ENCODE data around the gene CORO1C. TPM values are rescaled to one million over a fixed set of nuclear protein-coding genes. Genes with fewer than 3 reads are reported as not detected.
A peak's percentile ranks its signal among the peaks of the same experiment; 100 is the strongest.
"Not testable (repeated sequence)": the region's sequence is repeated elsewhere in the genome, so short reads cannot be mapped to it uniquely, and the experiment has no call there.

CORO1C gene
- total RNA-seq, 1 donor from 2014 or later: 81.5 TPM

- H3K27ac Mint-ChIP-seq: no peak overlapping the region
- H3K9me3 Mint-ChIP-seq: peaks cover 12% of the 10 kb centered on the region
- no peak overlapping the region for H3K4me3 Mint-ChIP-seq (ENCODE audit: low read depth)
- peaks cover 69% of the 10 kb centered on the region for H3K36me3 Mint-ChIP-seq (ENCODE audit: low read depth)
- H3K4me1 Mint-ChIP-seq (ENCODE audit: low read depth): peaks cover 32% of the 10 kb centered on the region
- no peaks in the 10 kb centered on the region for H3K27me3 Mint-ChIP-seq (ENCODE audit: low read depth)
- no peak for DNase-seq (ENCODE audit: low spot score)
- intact Hi-C loops (cut with micrococcal nuclease): no loop called here
Measured at GRCh38 chr12:108619369-108620160, 111.8 kb downstream of the CORO1C start.

DNA sequence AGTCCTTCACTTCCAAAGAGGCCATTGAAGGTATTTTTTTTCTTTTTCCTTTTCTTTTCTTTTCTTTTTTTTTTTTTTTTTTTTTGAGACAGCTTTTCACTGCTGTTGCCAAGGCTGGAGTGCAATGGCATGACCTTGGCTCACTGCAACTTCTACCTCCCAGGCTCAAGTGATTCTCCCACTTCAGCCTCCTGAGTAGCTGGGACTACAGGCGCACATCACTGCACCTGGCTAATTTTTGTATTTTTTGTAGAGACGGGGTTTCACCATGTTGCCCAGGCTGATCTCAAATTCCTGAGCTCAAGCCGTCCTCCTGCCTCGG, 112.4 kb downstream of the CORO1C start:
- not testable (repeated sequence) for H3K27me3 Mint-ChIP-seq (ENCODE audit: low read depth); H3K27ac Mint-ChIP-seq; DNase-seq (ENCODE audit: low spot score); H3K4me3 Mint-ChIP-seq (ENCODE audit: low read depth)
- peaks cover 63% of the 10 kb centered on the region for H3K36me3 Mint-ChIP-seq (ENCODE audit: low read depth)
- peaks cover 12% of the 10 kb centered on the region for H3K9me3 Mint-ChIP-seq
- intact Hi-C loops (cut with micrococcal nuclease): loop anchor here (1.0 kb wide), 2 partner anchors 9 to 56 kb away; no protein-coding TSS in a partner anchor
- peaks cover 30% of the 10 kb centered on the region for H3K4me1 Mint-ChIP-seq (ENCODE audit: low read depth)

DNA sequence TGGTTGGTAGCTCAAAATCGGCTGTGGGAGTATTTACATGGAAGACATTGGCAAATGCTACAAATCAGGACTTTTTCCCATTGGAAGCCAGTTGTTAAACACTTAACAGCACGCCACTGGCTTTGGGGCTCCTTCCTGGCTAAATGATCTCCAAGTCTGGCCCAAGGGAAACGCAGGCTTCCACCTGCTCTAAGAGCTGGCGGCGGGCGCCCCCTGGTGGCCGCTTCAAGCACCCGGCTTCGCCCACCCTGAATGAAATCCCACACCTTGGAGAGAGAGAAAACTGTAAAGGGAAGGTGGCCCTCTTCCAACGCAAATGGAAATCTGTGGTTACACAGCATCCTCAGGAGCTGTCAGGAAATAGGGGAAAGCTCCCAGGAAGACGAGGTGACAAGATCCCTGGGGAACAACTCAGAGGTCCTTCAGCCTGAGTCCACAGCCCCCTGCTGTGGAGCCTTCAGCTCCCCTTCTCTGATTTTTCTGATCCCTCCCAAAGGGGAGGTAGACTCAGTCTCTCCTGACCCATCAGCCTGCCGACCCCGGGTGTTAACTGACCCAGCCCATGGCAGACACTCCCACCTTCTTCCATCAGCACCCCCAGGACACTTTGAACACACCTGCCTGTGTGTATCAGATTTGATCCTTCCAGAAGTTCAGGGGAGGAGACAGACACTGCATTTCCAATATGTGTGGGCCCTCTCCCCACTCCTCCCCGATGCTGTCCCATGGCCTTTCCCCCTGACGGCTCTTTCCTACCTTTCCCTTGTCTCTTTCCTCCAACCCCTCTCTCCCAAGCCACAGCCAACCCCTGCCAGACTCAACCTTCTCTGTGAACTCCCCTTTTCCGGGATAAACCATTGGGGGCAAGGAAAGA, 113.0 kb downstream of the CORO1C start:
- intact Hi-C loops (cut with micrococcal nuclease): loop anchor here (1.0 kb wide), 2 partner anchors 10 to 55 kb away; no protein-coding TSS in a partner anchor
- no peaks in the 10 kb centered on the region for H3K27me3 Mint-ChIP-seq (ENCODE audit: low read depth)
- no peak overlapping the region for H3K4me3 Mint-ChIP-seq (ENCODE audit: low read depth)
- peaks cover 12% of the 10 kb centered on the region for H3K9me3 Mint-ChIP-seq
- H3K36me3 Mint-ChIP-seq (ENCODE audit: low read depth): peaks cover 57% of the 10 kb centered on the region
- DNase-seq (ENCODE audit: low spot score): peak; percentile 60
- peaks cover 30% of the 10 kb centered on the region for H3K4me1 Mint-ChIP-seq (ENCODE audit: low read depth)
- H3K27ac Mint-ChIP-seq: peak overlapping the region; percentile 43

- peaks cover 46% of the 10 kb centered on the region for H3K36me3 Mint-ChIP-seq (ENCODE audit: low read depth)
- peaks cover 12% of the 10 kb centered on the region for H3K9me3 Mint-ChIP-seq
- H3K27me3 Mint-ChIP-seq (ENCODE audit: low read depth): no peaks in the 10 kb centered on the region
- peaks cover 26% of the 10 kb centered on the region for H3K4me1 Mint-ChIP-seq (ENCODE audit: low read depth)
- DNase-seq (ENCODE audit: low spot score): peak; percentile 41
- intact Hi-C loops (cut with micrococcal nuclease): loop anchor here (1.0 kb wide), 2 partner anchors 18 to 48 kb away; no protein-coding TSS in a partner anchor
- peak overlapping the region; percentile 90 for H3K27ac Mint-ChIP-seq
- peak overlapping the region; percentile 4 for H3K4me3 Mint-ChIP-seq (ENCODE audit: low read depth)
Measured at GRCh38 chr12:108616941-108617858, 114.1 kb downstream of the CORO1C start.

DNA sequence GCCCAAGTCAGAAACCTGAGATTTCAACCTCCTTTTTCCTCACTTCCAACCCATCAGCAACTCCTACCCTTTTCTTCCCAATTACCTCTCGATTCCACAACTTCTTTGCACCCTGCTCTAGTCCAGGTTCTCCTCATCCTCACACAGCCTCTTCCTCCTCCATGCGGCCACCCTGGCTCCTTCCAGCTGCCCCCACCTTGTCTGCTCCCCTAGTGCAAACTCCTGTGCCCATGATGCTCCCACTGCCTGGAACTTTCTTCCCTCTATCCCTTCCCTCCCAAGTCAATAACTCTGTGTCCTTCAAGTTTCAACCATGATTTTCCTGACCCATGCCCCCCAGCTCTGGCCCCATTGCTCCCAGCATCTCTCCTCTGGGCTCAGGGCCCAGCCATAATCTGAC, 115.0 kb downstream of the CORO1C start:
- Mint-ChIP-seq H3K27me3 (ENCODE audit: low read depth) (peaks cover 3% of the 10 kb centered on the region), H3K4me3 (ENCODE audit: low read depth) (peak overlapping the region; percentile 4), H3K9me3 (peaks cover 12% of the 10 kb centered on the region), H3K36me3 (ENCODE audit: low read depth) (peaks cover 38% of the 10 kb centered on the region), H3K27ac (peak overlapping the region; percentile 90), H3K4me1 (ENCODE audit: low read depth) (peaks cover 34% of the 10 kb centered on the region)
- no peak for DNase-seq (ENCODE audit: low spot score)
- intact Hi-C loops (cut with micrococcal nuclease): no loop called here

GRCh38 chr12:108615918-108616317, 115.4 kb downstream of the CORO1C start:
- H3K4me3 Mint-ChIP-seq (ENCODE audit: low read depth): no peak overlapping the region
- H3K27me3 Mint-ChIP-seq (ENCODE audit: low read depth): peaks cover 3% of the 10 kb centered on the region
- H3K9me3 Mint-ChIP-seq: peaks cover 12% of the 10 kb centered on the region
- intact Hi-C loops (cut with micrococcal nuclease): no loop called here
- H3K36me3 Mint-ChIP-seq (ENCODE audit: low read depth): peaks cover 34% of the 10 kb centered on the region
- H3K4me1 Mint-ChIP-seq (ENCODE audit: low read depth): peaks cover 34% of the 10 kb centered on the region
- peak overlapping the region; percentile 90 for H3K27ac Mint-ChIP-seq
- DNase-seq (ENCODE audit: low spot score): no peak

DNA sequence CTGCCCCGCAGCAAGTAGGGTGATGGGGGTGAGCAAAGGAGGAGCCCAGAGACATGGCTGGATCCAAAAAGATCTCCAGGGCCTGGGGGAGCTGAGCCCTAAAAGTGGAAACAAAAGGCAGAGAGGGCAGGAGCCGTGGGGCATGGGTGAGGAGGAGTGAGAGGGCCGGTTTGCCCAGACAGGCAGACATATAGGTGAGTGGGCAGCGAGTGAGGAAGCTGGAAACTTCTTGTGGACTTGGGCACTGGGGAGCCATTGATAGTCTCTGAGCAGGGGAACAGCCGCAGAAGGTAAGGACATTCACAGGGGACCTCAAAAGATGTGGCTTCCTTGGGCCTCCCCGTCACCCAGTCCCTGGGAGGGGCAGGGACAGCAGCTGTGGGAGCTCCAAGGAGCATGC, 116.7 kb downstream of the CORO1C start:
- Mint-ChIP-seq H3K4me1 (ENCODE audit: low read depth) (peaks cover 34% of the 10 kb centered on the region), H3K4me3 (ENCODE audit: low read depth) (no peak overlapping the region), H3K36me3 (ENCODE audit: low read depth) (peaks cover 29% of the 10 kb centered on the region), H3K27ac (no peak overlapping the region), H3K9me3 (peaks cover 12% of the 10 kb centered on the region), H3K27me3 (ENCODE audit: low read depth) (peaks cover 7% of the 10 kb centered on the region)
- no peak for DNase-seq (ENCODE audit: low spot score)
- intact Hi-C loops (cut with micrococcal nuclease): no loop called here

DNA sequence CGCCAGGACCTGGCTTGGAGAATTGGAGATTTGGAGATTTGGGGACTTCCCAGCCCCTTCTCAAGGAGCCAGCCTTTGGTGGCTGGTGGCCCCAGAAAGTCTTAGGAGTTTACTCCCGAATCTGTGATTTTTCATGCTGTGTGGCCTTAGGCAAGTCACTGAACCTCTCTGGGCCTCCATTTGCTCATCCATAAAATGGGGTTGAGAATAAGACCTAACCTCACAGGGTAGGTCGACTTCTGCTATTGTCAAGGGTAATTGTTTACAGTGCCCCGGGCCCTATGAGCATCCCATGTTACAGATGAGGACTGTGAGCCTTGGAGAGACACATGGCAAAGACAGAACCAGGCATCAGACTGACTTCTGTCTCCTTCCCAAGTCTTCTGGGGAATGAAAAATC, 117.3 kb downstream of the CORO1C start:
- Mint-ChIP-seq H3K27ac (no peak overlapping the region), H3K36me3 (ENCODE audit: low read depth) (peaks cover 23% of the 10 kb centered on the region), H3K4me1 (ENCODE audit: low read depth) (peaks cover 34% of the 10 kb centered on the region), H3K9me3 (peaks cover 12% of the 10 kb centered on the region), H3K4me3 (ENCODE audit: low read depth) (no peak overlapping the region), H3K27me3 (ENCODE audit: low read depth) (peaks cover 7% of the 10 kb centered on the region)
- intact Hi-C loops (cut with micrococcal nuclease): no loop called here
- DNase-seq (ENCODE audit: low spot score): no peak

GRCh38 chr12:108613548-108613947, 117.8 kb downstream of the CORO1C start:
- Mint-ChIP-seq H3K4me3 (ENCODE audit: low read depth) (no peak overlapping the region), H3K27ac (no peak overlapping the region), H3K36me3 (ENCODE audit: low read depth) (peaks cover 22% of the 10 kb centered on the region), H3K4me1 (ENCODE audit: low read depth) (peaks cover 32% of the 10 kb centered on the region), H3K9me3 (peaks cover 12% of the 10 kb centered on the region), H3K27me3 (ENCODE audit: low read depth) (peaks cover 7% of the 10 kb centered on the region)
- DNase-seq (ENCODE audit: low spot score): no peak
- intact Hi-C loops (cut with micrococcal nuclease): no loop called here

DNA sequence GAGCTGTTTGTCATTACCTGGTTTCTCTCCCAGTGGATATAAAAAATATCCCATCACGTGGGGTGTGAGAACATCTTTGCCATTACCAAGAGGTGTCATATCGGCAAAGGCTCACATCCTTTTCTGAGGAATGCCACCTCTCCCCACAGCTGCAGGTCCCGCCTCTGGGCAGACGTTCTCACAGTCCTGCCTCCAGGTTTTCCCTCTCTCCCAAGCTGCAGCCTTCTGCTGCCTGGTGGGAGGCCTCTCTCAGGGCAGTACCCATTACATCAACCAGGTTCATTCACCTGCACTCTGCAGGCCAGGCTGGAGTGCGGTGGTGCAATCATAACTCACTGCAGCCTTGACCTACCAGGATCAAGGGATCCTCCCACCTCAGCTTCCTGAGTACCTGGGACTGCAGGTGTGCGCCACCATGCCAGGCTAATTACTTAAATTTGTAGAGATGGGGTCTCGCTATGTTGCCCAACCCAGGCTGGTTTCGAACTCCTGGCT, 118.5 kb downstream of the CORO1C start:
- Mint-ChIP-seq H3K27me3 (ENCODE audit: low read depth) (peaks cover 8% of the 10 kb centered on the region), H3K9me3 (peaks cover 12% of the 10 kb centered on the region), H3K4me3 (ENCODE audit: low read depth) (no peak overlapping the region), H3K36me3 (ENCODE audit: low read depth) (peaks cover 22% of the 10 kb centered on the region), H3K27ac (no peak overlapping the region), H3K4me1 (ENCODE audit: low read depth) (peaks cover 25% of the 10 kb centered on the region)
- intact Hi-C loops (cut with micrococcal nuclease): no loop called here
- DNase-seq (ENCODE audit: low spot score): no peak

DNA sequence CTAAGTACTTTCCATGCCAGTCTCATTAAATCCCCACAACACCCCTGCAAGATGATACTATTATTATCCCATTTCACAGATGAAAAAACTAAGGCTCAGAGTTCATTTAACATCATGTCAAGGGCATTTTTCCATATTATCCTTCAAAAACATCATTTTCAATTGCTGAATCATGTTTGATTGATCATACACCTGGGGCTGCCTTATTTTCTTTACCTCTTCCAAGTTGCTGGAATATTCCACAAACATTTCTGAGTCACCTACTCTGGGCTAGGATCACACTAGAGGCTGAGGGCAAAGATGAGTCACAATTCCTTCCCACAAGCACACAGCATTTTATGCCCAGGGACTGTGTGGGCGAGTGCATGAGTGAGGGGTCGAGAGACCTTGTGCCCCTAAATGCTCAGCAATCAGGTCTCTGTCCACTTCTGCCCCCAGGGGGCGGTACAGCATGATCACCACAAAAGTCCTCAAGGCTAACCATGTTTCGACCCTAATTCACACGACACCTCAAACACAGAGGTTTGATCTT, 119.4 kb downstream of the CORO1C start:
- peak; percentile 28 for DNase-seq (ENCODE audit: low spot score)
- Mint-ChIP-seq H3K4me3 (ENCODE audit: low read depth) (no peak overlapping the region), H3K4me1 (ENCODE audit: low read depth) (peaks cover 18% of the 10 kb centered on the region), H3K27me3 (ENCODE audit: low read depth) (peaks cover 10% of the 10 kb centered on the region), H3K9me3 (peaks cover 12% of the 10 kb centered on the region), H3K27ac (no peak overlapping the region), H3K36me3 (ENCODE audit: low read depth) (peaks cover 20% of the 10 kb centered on the region)
- intact Hi-C loops (cut with micrococcal nuclease): no loop called here
